Measurements from ENCODE around the gene MSI2.

DNA sequence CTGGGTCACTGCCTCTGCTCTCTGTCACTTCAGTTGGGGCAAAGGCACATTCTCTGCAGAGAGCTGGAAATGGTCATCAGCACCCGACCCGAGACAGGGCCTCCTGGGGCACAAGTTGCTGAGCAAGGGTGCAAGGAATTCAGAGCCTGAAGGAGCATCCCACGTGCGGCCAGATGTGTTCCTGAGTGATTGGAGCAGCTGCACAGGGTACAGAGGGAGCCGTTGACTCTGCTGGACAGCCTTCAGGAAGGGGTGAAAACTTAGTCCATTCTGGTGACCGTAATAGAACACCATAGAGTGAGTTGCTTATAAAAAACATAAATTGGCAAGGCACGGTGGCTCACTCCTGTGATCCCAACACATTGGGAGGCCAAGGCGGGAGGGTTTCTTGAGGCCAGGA lies 382.0 kb downstream of the MSI2 start:
- TF ChIP-seq, protein P1, sequence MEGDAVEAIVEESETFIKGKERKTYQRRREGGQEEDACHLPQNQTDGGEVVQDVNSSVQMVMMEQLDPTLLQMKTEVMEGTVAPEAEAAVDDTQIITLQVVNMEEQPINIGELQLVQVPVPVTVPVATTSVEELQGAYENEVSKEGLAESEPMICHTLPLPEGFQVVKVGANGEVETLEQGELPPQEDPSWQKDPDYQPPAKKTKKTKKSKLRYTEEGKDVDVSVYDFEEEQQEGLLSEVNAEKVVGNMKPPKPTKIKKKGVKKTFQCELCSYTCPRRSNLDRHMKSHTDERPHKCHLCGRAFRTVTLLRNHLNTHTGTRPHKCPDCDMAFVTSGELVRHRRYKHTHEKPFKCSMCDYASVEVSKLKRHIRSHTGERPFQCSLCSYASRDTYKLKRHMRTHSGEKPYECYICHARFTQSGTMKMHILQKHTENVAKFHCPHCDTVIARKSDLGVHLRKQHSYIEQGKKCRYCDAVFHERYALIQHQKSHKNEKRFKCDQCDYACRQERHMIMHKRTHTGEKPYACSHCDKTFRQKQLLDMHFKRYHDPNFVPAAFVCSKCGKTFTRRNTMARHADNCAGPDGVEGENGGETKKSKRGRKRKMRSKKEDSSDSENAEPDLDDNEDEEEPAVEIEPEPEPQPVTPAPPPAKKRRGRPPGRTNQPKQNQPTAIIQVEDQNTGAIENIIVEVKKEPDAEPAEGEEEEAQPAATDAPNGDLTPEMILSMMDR (conservative IDR thresholded peaks at IDR 0.05; ENCODE audit: low read length) = no peak
- TF ChIP-seq EZH2phosphoT487 (IDR thresholded peaks at IDR 0.05; ENCODE audit: borderline replicate concordance) = no peak
